T47D (cell line): ENCODE measurements around the gene SYP.

Experiments used
- DNase-seq, 2 experiments: peaks; one replicate each; pipeline versions ENCODE4 v3.0.0 to v3.0.0-alpha.2; 2011 to 2012; ENCODE audit warnings: low read depth in 1 of 2, low spot score in 1 of 2
- JUND ChIP-seq: IDR thresholded peaks from 2 replicates; pipeline ENCODE4 v1.6.1; 2012; ENCODE audit warnings: low read depth
- in situ Hi-C: cut with HindIII; loops from 2 replicates; pipeline ENCODE4 v1.10.0; 2016; ENCODE audit warnings: low sequenced_read_pairs, low pct_unique_long_range_greater_than_20kb

The SYP gene

GRCh38 chrX:49233176-49233575, 33.2 kb upstream of the SYP start, which contains the start of gene CACNA1F:
CACNA1F (minus strand) TSS chrX:49233340; CDS start chrX:49233309, 31 bp downstream.
- in situ Hi-C loops = no loop called here

GRCh38 chrX:49232525-49232924, 32.5 kb upstream of the SYP start:
- no peak for DNase-seq
- in situ Hi-C loops = no loop called here
- no peak for TF ChIP-seq JUND

More at GRCh38 chrX:49233176-49233575, 33.2 kb upstream of the SYP start, which contains the start of gene CACNA1F:
- no peak for DNase-seq
- no peak for TF ChIP-seq JUND

- TF ChIP-seq JUND = no peak
- in situ Hi-C loops = no loop called here
- DNase-seq = no peak
These were observed 31.5 kb upstream of the SYP start for GRCh38 chrX:49231333-49232000.

GRCh38 chrX:49230500-49231232, 30.7 kb upstream of the SYP start:
- no peak for TF ChIP-seq JUND
- in situ Hi-C loops = no loop called here
- peak; percentile 47 to 78 for DNase-seq

- TF ChIP-seq JUND = no peak
- in situ Hi-C loops = no loop called here
These were observed 28.2 kb upstream of the SYP start for GRCh38 chrX:49228185-49228584.

GRCh38 chrX:49227726-49228125, 27.7 kb upstream of the SYP start:
- TF ChIP-seq JUND = no peak
- no peak for DNase-seq
- in situ Hi-C loops = no loop called here

More at GRCh38 chrX:49228185-49228584, 28.2 kb upstream of the SYP start:
- no peak for DNase-seq

- TF ChIP-seq JUND = no peak
- DNase-seq = no peak
- in situ Hi-C loops = no loop called here
These were observed 27.0 kb upstream of the SYP start for GRCh38 chrX:49226946-49227345.

- no peak for DNase-seq
- in situ Hi-C loops = no loop called here
- no peak for TF ChIP-seq JUND
These were observed 25.9 kb upstream of the SYP start for GRCh38 chrX:49225858-49226257.

- in situ Hi-C loops = no loop called here
- DNase-seq = no peak
- TF ChIP-seq JUND = no peak
These were observed 21.9 kb upstream of the SYP start for GRCh38 chrX:49221868-49222267.

GRCh38 chrX:49220100-49220499, 20.1 kb upstream of the SYP start:
- no peak for TF ChIP-seq JUND
- in situ Hi-C loops = no loop called here
- DNase-seq = no peak

- no peak for DNase-seq
- no peak for TF ChIP-seq JUND
- in situ Hi-C loops = no loop called here
These were observed 15.1 kb upstream of the SYP start for GRCh38 chrX:49214996-49215526.

GRCh38 chrX:49214416-49214815, 14.4 kb upstream of the SYP start:
- DNase-seq = no peak
- in situ Hi-C loops = no loop called here
- TF ChIP-seq JUND = no peak

GRCh38 chrX:49212861-49213260, 12.9 kb upstream of the SYP start:
- DNase-seq = no peak
- in situ Hi-C loops = no loop called here
- no peak for TF ChIP-seq JUND
